GM06990 (cell line): ENCODE results near the gene ZBTB42.

ENCODE experiments used
- DNase-seq: peaks from one replicate; pipeline ENCODE4 v3.0.0-alpha.2; 2011; ENCODE audit not compliant: insufficient read length; ENCODE audit errors: extremely low read depth
- H3K27me3 ChIP-seq: replicated peaks from 2 replicates; pipeline ENCODE4 v1.6.0; 2011; ENCODE audit warnings: low read length; ENCODE audit not compliant: control insufficient read depth, insufficient read depth
- H3K36me3 ChIP-seq: 2 replicates; pipeline ENCODE4 v1.5.1; 2011; ENCODE audit warnings: low read length; ENCODE audit not compliant: control insufficient read depth, insufficient read depth
- H3K4me3 ChIP-seq: replicated peaks from 2 replicates; pipeline ENCODE4 v1.5.1; 2011; ENCODE audit warnings: low read depth, mild to moderate bottlenecking, control low read depth, low read length
- CTCF ChIP-seq: IDR thresholded peaks from 2 replicates; pipeline ENCODE4 v1.5.1; 2011; ENCODE audit warnings: low read length, control low read depth, mild to moderate bottlenecking, inconsistent platforms; ENCODE audit not compliant: insufficient read depth, poor library complexity, severe bottlenecking

Gene ZBTB42

DNA sequence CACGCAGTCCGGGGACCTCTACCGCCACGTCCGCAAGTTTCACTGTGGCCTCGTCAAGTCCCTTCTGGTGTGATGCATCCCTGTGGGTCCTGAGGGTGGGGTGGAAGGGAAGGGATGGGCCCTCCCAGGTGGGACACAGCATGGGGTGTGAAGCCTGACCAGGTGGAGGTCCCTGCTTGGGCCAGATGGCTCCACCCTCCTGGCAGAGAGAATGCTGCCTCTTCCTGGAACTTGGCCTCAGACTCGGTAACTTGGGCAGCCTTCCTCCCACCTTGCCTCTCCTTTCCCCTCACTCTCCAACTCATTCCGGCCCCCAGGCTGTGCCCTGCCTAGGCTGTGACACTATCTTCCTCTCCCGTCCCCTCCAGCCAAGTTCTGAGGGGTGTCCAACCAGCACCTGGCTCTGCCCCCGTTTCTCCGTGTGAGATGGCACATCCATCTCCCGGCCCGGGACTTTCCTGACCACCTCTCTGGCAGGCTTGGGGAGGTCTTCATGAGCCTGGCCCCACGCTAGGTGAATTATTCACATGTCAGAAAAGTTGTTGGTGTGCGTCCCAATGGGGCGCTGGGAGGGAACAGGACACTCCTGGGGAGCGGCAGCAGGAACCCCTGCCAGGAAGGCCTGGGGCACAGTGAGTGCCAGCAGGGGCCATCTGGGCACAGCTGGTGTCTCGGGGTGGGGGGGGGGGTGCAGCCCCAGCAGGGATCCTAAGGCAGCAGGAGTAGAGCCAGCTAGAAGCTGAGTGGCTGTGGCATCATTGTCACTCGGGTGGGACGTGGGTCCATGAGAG is 1.7 kb downstream of the ZBTB42 start:
- Histone ChIP-seq H3K4me3 (no peak overlapping the region), H3K27me3 (no peaks in the 10 kb centered on the region; the same call in 1 of the 2 replicates), H3K36me3 (no peaks in the 10 kb centered on the region)
- no peak for DNase-seq
- TF ChIP-seq CTCF: no peak

- no peaks in the 10 kb centered on the region; the same call in 1 of the 2 replicates for H3K27me3 ChIP-seq
- no peak for TF ChIP-seq CTCF
- no peak for DNase-seq
Observed at GRCh38 chr14:104803280-104803911, 2.5 kb downstream of the ZBTB42 start.

GRCh38 chr14:104803912-104804410 is 3.1 kb downstream of the ZBTB42 start:
- TF ChIP-seq CTCF: no peak
- Histone ChIP-seq H3K4me3 (no peak overlapping the region), H3K27me3 (no peaks in the 10 kb centered on the region), H3K36me3 (no peaks in the 10 kb centered on the region)
- no peak for DNase-seq

More at GRCh38 chr14:104803280-104803911, 2.5 kb downstream of the ZBTB42 start:
- H3K36me3 ChIP-seq: no peaks in the 10 kb centered on the region
- no peak overlapping the region for H3K4me3 ChIP-seq

DNA sequence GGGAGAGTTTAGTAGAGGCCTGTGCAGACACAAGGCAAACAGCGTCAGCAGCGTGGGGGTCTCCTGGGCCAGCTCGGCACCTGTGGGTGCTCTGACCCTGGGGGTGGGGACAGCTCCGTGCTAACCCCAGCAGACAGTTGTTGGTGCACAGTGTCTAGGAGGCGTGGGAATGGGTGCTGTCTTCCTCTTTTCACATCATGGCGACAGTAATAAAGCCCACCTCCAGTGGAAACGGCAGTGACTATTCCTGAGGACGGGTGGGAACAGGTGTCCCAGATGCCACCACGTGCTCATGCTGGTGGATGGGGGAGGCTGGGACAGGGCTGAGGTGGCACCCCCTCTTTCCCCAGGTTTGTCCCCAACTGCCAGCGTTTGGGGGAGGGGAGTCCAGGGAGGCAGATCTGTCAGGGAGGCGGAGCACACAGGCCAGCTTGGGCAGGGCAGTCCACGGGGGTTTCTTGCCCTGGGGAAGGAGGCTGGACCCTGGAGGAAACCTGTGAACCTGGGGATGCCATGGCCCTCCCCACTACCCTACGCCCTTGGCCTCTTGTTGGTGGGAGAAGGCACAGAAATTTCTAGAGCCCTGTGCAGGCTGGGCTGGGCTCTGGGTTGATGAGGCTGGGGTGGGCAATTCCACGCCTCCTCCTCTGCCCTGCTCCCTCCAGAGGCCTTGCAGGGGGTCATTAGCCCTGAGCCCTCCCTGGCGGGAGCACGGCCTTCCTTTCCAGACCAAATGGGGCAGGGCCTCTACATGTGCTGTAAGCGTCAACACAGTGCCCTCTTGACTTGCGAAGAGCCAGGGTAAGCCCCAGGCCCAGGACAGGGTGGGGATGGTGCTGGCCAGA is 3.8 kb downstream of the ZBTB42 start:
- Histone ChIP-seq H3K4me3 (no peak overlapping the region), H3K36me3 (no peaks in the 10 kb centered on the region), H3K27me3 (no peaks in the 10 kb centered on the region)
- no peak for TF ChIP-seq CTCF
- DNase-seq: no peak

GRCh38 chr14:104805326-104805678 is 4.4 kb downstream of the ZBTB42 start:
- Histone ChIP-seq H3K4me3 (no peak overlapping the region), H3K27me3 (no peaks in the 10 kb centered on the region), H3K36me3 (no peaks in the 10 kb centered on the region)
- TF ChIP-seq CTCF: no peak
- DNase-seq: no peak
